ENCODE results near the gene SLC22A23.

SLC22A23 gene

DNA sequence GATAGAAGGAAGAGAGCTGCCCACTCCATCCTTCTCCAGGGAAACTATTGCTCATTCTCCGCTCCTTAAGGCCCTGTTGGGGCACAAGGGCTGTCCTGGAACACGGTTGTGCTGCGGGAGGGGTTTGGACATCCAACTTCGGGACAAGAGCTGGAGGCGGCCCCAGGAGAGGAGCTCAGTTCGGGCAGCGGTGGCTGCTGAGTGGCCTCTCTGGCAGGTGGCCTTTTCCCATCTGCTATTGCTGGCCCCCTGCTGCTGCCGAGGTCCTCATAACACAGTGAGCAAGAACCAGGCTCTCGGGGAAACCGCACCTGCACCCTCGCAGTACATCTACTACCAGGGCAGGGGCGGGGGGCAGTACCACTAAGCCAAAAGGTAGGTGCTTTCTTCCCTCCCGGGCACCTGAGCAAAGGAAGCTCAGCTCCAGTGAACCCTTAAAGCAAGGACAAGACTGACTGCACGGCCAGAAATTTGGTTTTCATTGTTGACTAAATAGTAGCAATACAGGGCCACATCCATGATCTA is 134.4 kb downstream of the SLC22A23 start:
- in situ Hi-C loops (cut with MboI; ENCODE audit: low sequenced_read_pairs) = no loop called here

GRCh38 chr6:3321875-3322274 is 135.0 kb downstream of the SLC22A23 start:
- in situ Hi-C loops (cut with MboI; ENCODE audit: low sequenced_read_pairs) = no loop called here

DNA sequence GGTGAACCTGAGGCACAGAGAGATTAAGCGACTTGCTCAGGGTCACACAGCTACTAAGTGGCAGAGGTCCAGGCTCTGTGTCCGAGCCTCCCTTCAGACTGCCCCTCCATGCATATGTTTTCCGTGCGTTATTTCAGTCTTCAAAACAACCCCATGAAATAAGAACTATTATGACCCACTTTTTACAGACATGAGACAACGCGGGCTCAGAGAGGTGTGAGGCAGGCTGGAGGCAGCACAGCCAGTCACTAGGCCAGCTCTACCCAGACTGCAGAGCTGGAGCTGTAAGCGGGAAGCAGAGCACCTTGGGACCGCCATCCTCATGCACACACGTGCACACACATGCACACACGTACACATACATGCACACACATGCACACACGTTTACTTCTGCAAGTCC is 135.8 kb downstream of the SLC22A23 start:
- in situ Hi-C loops (cut with MboI; ENCODE audit: low sequenced_read_pairs) = no loop called here

DNA sequence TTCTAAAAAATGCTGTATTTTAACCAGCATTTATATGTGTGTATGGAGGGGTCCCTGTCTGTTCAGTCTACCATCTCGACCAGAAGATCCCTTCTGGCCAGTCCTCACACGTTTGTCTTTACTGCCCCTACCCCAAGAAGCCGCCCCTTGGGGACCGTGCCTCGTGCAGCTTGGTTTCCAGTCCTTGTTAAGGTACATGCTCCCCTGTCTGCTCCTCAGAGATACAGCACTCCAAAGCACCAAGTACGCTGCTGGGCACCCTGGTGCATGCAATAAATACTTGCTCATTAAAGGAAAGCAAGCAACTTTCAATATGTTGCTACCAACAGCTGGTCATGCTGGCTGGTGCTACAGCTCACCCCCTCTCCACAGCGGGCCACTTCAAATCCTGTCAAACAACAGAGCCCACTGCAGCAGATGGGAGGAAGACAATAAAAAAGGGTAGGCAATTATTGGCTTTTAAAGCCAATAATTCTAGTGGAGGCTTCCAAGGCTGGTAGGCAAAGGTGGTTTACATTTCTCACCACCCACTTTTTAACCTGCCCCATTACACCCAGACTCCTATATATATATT is 136.5 kb downstream of the SLC22A23 start:
- in situ Hi-C loops (cut with MboI; ENCODE audit: low sequenced_read_pairs) = no loop called here

- in situ Hi-C loops (cut with MboI; ENCODE audit: low sequenced_read_pairs) = no loop called here
Observed at GRCh38 chr6:3319610-3320200, 137.1 kb downstream of the SLC22A23 start.

- in situ Hi-C loops (cut with MboI; ENCODE audit: low sequenced_read_pairs) = no loop called here
Observed at GRCh38 chr6:3318821-3319540, 137.9 kb downstream of the SLC22A23 start.

DNA sequence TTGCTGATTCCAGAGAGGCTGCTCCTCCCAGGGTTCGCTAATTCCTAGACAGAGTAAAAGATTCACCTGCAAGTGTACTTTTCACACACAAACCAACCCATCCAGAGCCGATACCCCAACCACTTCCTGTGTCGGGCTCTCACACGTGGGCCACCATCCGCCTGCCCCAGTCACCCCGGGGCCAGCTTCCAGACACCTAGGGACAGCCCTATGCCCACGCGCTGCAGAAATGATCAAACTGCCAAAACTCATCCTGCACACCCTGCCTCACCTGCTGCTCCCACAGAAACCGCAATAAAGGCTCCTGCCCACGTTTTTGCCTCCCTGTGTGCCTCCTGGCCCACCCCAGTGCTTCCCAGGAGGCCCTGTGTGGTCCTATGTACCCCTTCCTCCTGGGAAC is 138.6 kb downstream of the SLC22A23 start:
- in situ Hi-C loops (cut with MboI; ENCODE audit: low sequenced_read_pairs) = no loop called here

DNA sequence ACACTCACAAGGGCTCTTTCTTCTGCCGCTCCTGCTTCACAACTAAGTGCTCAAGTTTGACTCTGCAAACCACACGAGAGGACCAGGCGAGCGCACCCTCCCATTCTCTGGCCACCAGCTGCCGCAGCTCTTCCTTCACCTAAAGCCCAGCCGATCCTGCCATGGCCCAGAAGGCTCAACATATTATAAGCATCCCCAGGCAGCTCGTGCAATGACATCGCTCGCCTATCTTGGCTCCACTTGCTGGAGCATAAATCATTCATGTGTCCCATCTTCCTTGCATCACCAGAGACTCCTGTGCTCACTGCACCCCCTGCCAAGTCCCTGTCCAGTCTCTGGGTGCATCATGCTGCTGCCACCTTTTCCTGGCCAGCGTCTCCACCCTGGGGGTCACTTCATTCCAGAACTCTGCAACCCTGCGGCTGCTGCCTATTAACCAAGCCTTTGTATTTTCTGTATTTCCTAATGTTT is 139.1 kb downstream of the SLC22A23 start:
- in situ Hi-C loops (cut with MboI; ENCODE audit: low sequenced_read_pairs) = no loop called here

DNA sequence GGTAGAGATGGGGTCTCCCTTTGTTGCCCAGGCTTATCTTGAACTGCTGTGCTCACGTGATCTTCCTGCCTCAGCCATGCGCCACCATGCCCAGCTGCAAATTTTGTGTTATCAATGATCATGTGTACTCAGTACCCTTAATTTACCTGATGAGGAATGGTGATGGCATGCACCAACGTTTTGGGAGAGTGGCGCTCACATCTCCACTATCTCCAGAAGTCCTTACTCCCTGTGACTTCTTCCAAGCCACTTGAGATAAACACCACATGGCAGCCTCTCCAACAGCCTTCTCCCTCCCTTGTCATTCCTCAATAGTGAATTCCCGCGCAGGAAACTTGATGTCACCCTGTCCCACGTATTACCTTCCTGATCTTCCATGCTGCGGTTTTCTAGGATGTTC is 140.0 kb downstream of the SLC22A23 start:
- in situ Hi-C loops (cut with MboI; ENCODE audit: low sequenced_read_pairs) = no loop called here

DNA sequence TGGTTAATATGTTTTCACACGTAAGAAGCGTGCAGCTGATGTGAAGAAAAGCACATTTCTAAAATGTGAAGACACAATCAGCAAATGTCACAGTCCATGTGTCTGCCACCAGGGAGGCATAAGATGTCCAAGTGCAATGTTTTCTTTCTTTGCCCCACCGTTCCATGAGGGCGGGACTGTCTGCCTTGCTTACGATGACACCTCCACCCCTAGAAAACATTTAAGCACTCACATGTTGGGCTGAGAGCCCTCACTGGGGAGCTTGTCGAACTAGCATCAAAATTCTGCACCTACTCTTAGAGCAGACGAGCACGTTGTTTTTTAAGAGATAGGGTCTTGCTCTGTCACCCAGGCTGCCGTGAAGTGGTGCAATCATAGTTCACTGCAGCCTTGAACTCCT is 140.5 kb downstream of the SLC22A23 start:
- in situ Hi-C loops (cut with MboI; ENCODE audit: low sequenced_read_pairs) = no loop called here

GRCh38 chr6:3315841-3316240 is 141.0 kb downstream of the SLC22A23 start:
- in situ Hi-C loops (cut with MboI; ENCODE audit: low sequenced_read_pairs) = no loop called here

- in situ Hi-C loops (cut with MboI; ENCODE audit: low sequenced_read_pairs) = no loop called here
Observed at GRCh38 chr6:3314621-3315467, 142.0 kb downstream of the SLC22A23 start.

GRCh38 chr6:3314176-3314575 is 142.7 kb downstream of the SLC22A23 start:
- in situ Hi-C loops (cut with MboI; ENCODE audit: low sequenced_read_pairs) = no loop called here

DNA sequence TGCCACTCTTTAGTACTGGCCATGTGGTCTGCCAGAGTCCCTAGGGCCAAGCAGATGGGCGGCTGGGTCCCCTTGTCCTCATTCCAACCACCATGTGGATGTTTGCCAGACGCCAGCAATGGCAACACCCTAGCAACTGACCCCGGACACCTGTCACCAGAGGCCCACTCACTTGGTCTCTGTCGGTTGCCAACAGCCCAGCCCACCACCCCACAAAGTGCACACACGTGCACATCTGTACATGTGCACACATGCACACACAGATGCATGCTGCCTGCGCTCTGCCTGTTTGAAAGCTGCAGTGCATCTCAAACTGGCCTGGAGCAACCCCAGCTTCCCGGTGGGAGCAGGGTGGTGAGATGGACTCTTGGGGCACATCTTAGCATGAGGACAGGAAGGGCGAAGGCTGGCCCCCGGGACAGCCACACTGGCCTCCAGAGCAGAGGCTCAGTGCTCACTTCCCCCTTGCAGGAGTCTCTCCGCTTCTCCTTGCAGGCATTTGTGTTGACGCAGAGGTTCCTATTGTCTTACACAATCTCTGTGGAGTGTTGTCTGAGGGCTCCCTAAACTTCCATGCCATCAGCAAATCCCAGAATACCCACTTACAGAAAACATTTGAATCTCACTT is 144.1 kb downstream of the SLC22A23 start:
- in situ Hi-C loops (cut with MboI; ENCODE audit: low sequenced_read_pairs) = no loop called here

DNA sequence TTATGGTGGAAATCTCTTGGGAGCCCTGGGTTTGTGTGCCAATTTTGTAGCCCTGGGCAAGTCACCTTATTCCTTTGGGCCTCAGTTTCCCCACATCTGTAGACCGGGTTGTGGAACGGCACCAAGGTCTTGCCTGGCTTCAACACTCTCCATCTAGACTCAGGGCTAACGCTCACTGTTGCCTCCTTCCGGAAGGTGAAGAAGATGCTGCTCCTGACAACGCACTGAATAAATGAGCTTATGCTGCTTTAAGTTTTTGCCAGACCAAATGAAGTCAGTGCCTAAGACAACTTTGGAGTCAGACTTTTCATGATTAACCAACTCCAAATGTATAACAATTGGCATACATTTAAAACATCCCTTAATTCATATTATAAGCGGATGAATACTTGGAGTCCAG is 145.0 kb downstream of the SLC22A23 start:
- in situ Hi-C loops (cut with MboI; ENCODE audit: low sequenced_read_pairs) = no loop called here

GRCh38 chr6:3310703-3311102 is 146.1 kb downstream of the SLC22A23 start:
- in situ Hi-C loops (cut with MboI; ENCODE audit: low sequenced_read_pairs) = no loop called here

- in situ Hi-C loops (cut with MboI; ENCODE audit: low sequenced_read_pairs) = no loop called here
Observed at GRCh38 chr6:3310051-3310448, 146.8 kb downstream of the SLC22A23 start.

- in situ Hi-C loops (cut with MboI; ENCODE audit: low sequenced_read_pairs) = no loop called here
Observed at GRCh38 chr6:3309391-3310050, 147.3 kb downstream of the SLC22A23 start.

DNA sequence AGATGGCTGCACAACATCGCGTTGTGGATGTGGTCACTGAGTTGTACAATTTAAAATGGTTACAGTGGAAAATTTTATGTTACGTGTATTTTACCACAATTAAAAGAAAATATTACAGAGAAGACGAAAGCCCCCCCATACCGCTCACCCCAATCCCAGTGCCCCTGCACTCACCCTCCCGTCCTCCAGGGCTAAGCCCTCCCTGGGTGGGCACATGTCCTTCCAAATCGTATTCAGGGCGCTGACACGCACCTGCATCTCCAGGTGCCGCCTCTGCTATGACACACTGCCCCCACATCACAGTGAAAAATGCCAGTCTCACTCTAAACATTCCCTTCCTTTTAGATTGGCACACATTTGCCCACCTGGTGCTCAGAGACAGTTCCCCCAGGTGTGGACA is 148.7 kb downstream of the SLC22A23 start:
- in situ Hi-C loops (cut with MboI; ENCODE audit: low sequenced_read_pairs) = no loop called here

DNA sequence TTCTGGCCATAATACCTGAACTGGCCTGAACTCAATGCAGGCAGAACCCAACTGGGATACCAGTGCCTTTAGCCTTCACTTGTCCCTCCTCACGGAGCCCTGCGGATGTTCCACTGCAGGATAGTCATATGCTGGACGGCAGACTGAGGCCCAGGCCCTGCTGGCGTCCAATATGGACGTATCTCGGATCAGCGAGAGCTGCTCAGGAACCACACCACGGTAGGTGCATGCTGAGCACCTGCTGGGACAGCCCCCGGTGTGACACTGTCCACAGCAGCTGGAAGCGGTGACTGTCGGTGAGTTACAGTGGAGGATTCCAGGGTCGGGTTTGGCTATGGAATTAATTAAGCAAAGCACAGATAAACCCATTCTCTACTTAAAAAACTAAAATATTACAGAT is 149.4 kb downstream of the SLC22A23 start:
- in situ Hi-C loops (cut with MboI; ENCODE audit: low sequenced_read_pairs) = no loop called here
